Left colon (tissue), 2 donors: ENCODE results near the gene GAL3ST1. TPM values are rescaled to one million over a fixed set of nuclear protein-coding genes. Genes with fewer than 3 reads are reported as not detected.
A peak's percentile ranks its signal among the peaks of the same experiment; 100 is the strongest.
"Not testable (repeated sequence)": the region's sequence is repeated elsewhere in the genome, so short reads cannot be mapped to it uniquely, and the experiment has no call there.

ENCODE experiments used
- ATAC-seq: fragments of 200-7000 bp; cut with Tn5 transposase; one replicate; pipeline ENCODE4 v1.9.1; 2020; ENCODE audit warnings: mild to moderate bottlenecking, moderate library complexity
- DNase-seq, 2 donors: peaks; one replicate each; pipeline ENCODE4 v3.0.0-alpha.2; 2020
- intact Hi-C, 2 donors: fragments of 100-400 bp; cut with DNase I in 1 of 2; cut with micrococcal nuclease in 1 of 2; formaldehyde crosslinking; loops; one replicate each; pipeline versions ENCODE4 v1.11.2 to v1.14.0; 2022; cut with DNase I, micrococcal nuclease
- total RNA-seq, 2 donors: library from RNA; stranded (reverse); fragmentation: NEBNext Ultra II Directional; extraction: Animal tissue kit (Norgen Biotek cat#: 25700); gene quantifications; one replicate each; pipeline ENCODE4 v1.2.1, GENCODE V29; 2021
- donor health status: DM: no; HTN: no; CAD: no.
- donor health status: DM: yes; HTN: yes; CAD: no.

GAL3ST1 gene
- total RNA-seq, 2 donors from 2014 or later: 12.1 to 17.4 TPM

DNA sequence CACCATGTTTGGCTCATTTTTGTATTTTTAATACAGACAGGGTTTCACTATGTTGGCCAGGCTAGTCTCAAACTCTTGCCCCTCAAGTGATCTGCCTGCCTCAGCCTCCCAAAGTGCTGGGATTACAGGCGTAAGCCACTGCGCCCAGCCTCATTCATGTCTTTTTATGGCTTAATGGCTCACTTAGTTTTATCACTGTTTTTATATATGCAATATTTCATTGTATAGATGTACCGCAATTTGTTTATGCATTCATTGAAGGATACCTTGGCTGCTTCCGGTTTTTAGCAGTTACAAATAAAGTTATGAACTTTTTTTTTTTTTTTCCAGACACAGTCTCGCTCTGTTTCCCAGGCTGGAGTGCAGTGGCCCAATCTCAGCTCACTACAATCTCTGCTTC, 27.0 kb upstream of the GAL3ST1 start:
- ATAC-seq: peak; percentile 81
- DNase-seq: no peak
- intact Hi-C loops: no loop called here

DNA sequence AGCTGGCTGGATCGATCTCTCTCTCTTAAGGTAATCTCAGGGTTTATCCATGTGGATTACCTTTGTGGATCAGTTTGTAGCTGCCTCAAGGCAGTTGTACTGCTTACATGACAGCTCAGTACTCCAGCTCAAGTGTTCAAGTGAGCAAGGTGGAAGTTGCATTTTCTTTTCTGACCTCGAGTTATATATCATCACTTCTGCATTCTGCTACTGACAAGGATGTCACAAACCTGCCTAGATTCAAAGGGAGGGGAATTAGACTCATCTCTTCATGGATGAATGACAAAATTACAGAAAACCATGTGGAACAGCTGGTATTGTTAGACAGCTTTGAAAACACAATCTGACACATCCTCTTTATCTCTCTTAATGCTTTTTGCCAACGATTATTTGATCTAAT, 26.5 kb upstream of the GAL3ST1 start:
- intact Hi-C loops: no loop called here
- no peak for ATAC-seq

DNA sequence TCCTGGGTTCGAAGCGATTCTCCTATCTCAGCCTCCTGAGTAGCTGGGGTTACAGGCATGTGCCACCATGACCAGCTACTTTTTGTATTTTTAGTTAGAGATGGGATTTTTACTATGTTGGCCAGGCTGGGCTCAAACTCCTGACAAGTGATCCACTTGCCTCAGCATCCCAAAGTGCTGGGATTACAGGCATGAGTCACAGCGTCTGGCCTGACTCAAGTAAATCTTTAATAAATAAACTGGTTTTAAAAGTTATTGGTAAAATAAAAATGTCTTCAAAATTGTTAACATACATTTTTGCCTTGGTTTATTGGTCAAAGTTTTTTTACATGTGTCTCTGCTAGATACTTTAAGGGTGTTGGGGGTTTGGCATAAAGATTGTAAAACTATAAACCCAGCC, 24.5 kb upstream of the GAL3ST1 start:
- DNase-seq (no peak), ATAC-seq (no peak)
- intact Hi-C loops: no loop called here

More for the DNA sequence above, 26.5 kb upstream of the GAL3ST1 start:
- DNase-seq: no peak

DNA sequence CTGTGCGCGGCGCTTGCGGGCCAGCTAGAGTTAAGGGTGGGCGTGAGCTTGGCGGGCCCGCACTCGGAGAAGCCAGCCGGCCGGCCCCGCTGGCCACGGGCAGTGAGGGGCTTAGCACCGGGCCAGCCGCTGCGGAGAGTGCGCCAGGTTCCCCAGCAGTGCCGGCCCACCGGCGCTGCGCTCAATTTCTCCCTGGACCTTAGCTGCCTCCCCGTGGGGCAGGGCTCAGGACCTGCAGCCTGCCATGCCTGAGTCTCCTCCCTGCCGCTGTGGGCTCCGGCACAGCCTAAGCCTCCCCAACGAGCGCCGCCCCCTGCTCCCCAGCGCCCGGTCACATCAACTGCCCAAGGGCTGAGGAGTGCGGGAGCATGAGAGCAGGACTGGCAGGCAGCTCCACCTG, 22.4 kb upstream of the GAL3ST1 start:
- no peak for ATAC-seq
- intact Hi-C loops: no loop called here

DNA sequence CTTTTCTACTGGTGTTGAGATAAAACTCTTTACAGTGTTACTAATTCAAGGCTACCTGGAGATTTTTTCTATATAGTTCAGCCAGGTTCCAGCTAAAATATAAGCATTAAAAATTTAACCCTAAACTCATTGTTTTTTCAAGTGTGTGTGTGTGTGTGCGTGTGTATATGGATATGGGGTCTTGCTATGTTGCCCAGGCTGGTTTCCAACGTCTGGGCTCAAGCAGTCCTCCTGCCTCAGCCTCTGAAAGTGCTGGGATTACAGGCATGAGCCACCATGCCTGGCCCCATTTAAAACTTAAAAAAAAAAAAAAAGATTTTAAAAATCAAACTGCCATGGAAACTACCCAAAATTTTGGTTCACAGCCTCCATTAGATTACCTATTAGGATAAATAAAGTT, 21.7 kb upstream of the GAL3ST1 start:
- intact Hi-C loops: no loop called here
- DNase-seq (no peak), ATAC-seq (no peak)

More for the DNA sequence above, 22.4 kb upstream of the GAL3ST1 start:
- DNase-seq: no peak

DNA sequence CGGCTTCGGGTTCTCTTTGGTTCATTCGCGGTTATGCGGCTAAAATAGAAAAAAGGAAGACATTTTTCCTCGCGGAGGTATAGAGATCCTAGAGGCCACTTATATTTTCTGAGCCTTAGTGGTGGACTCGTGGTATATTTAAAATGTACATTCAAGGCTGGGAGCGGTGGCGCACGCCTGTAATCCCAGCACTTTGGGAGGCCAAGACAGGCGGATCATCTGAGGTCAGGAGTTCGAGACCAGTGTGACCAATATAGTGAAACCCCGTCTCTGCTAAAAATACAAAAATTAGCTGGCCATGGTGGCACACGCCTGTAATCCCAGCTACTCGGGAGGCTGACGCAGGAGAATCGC, 17.9 kb upstream of the GAL3ST1 start:
- intact Hi-C loops, ATAC-seq: not testable (repeated sequence)

DNA sequence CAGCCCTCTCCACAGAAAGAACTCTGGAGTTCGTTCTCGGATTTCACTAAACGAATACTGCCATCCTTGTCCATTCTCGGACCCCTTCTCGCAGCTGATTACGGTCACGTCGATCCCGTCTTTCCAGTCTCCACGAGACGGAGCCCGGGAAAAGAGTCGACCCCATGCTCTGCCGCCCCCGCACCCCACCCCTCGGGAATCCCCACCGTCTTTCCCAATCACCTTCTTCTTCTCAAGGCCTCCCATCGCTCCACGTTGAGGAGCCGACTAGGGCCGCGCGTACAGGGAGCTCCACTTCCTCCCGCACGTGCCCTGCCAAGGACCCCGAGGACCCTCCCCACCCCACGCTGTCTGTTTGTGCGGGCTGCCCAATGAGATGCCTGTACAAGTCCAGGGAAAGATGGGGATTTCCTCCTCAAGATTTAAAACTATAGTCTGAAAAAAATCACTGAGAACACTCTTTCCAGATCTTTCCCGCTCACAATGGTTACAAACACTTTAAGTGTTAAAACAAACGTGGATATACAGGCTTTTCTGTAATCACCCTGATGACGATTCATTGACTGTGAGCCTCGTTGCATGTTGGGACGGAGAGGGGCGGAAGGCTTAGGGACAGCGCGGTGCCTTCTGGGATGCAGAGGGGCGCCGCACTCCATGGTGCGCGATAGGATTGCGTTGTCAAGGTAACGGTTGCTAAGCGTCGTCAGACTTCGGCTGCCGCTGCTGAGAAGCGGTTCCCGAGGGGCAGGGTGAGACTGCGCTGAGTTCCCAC, 17.3 kb upstream of the GAL3ST1 start, which contains the start of gene PES1:
Gene PES1, minus strand, starts transcription at position 323 of the 772 bp plus-strand sequence. Its CDS starts 77 bp downstream, at position 246.
- intact Hi-C loops: no loop called here
- DNase-seq: peak; percentile 95 to 97

More for the DNA sequence above, 17.9 kb upstream of the GAL3ST1 start:
- not testable (repeated sequence) for DNase-seq

DNA sequence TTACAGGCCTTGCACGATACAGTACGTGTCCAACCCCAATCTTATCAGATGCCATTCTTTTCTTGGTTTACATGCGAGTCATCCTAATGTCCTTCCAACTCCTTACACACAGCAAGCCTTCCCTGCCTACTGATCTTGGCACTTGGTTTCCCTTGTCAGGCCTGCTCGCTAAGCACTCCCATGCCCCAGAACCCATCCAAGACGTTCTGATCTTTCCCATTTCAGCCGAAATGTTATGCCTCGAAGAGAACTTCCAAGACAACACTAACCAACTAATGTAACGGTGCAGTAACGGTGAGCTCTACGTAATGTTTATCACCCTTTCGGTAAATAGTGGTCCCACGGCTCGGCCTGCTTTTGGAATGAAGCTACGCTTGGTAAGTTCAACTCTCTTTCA, 16.7 kb upstream of the GAL3ST1 start:
- DNase-seq (no peak), ATAC-seq (no peak)
- intact Hi-C loops: no loop called here

More for the DNA sequence above, 17.3 kb upstream of the GAL3ST1 start, which contains the start of gene PES1:
- ATAC-seq: peak; percentile 99

DNA sequence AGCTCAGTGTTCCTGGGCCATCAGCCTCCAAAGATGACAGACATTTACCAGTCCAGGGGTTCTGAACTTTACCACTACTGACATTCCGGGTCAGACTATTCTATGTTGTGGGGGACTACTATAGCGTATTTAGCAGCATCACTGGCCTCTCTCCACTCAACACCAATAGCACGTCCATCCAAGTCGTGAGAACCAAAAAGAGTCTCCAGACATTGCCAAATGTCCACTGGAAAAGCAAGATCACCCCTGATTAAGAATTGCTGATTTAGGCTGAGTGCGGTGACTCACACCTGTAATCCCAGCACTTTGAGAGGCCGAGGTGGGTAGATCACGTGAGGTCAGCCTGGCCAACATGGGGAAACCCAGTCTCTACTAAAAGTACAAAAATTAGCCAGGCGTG, 11.9 kb upstream of the GAL3ST1 start:
- intact Hi-C loops: no loop called here
- no peak for ATAC-seq

DNA sequence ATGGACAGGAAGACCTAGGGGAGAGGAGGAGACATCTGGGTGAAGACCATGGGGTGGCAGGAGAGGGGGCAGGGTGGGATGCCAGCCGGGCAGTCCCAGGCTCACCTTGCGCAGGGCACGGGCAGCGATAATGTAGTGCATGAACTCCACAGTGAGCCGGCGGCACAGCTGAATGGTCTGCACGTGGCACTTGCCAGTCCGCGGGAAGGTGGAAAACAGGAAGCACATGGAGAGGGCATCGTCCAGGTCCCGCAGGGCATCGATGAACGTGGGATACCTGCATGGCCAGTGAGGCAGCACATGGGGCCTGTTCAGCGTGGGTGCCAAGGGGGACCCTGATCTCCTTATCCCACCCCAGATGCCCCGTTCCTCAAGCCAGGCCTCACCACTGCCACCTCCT, 10.0 kb upstream of the GAL3ST1 start:
- intact Hi-C loops: no loop called here
- ATAC-seq (no peak), DNase-seq (no peak)

More for the DNA sequence above, 11.9 kb upstream of the GAL3ST1 start:
- DNase-seq: no peak

DNA sequence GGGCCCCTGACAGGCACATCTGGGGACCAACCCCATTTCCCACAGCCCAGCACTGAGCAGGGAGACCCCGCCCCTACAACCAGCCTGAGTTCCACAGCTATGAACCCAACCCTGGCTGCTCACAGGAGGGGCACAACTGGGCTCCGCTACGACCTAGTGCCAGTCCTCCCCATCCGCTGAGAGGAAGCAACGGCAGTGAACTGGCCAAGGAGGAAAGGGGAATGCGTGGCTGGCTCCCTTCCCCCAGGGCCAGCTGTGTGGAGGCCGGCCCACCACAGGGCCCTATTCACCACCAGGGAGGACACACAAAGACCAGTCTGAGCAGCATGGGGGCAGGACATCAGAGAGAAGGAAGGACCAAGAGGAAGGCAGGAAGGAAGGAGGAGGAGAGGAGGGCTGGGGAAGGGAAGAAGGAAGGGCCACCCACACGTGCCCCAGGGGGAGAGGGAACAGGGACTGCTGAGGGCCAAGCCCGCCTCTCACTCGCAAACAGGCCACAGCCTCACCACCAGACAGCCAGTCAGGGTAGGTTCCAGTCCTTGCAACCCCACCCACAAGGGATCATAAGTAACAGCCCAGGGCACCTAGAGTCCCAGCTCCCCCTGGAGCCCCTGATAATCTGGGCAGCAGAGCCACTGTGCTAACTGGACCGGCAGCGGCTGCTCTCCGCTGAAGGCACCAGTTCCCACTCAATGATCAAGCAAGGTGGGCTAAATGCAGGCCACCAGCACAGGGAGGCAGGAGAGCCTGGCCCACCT, 8.5 kb upstream of the GAL3ST1 start:
- no peak for ATAC-seq
- intact Hi-C loops: no loop called here
- DNase-seq: no peak

DNA sequence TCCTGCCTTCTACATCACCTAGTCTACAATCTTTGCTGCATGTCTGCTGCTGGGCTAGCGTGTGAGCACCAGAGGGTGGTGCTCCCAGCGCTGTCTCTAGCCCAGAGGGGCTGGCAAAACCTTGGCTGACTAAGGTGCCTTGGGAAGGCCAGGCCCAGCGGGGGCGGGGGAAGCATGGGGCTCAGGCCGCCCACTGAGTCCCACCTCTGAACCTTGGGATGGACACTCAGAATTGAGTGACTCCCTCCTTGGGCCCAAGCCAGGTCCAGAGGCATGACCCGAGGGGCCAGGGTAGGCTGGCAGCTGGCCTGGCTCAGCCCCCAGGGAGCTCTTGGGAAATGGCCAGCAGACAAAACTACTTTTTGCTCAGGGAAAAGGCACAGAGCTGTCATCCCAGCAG, 7.6 kb upstream of the GAL3ST1 start:
- no peak for DNase-seq
- intact Hi-C loops: no loop called here
- no peak for ATAC-seq

DNA sequence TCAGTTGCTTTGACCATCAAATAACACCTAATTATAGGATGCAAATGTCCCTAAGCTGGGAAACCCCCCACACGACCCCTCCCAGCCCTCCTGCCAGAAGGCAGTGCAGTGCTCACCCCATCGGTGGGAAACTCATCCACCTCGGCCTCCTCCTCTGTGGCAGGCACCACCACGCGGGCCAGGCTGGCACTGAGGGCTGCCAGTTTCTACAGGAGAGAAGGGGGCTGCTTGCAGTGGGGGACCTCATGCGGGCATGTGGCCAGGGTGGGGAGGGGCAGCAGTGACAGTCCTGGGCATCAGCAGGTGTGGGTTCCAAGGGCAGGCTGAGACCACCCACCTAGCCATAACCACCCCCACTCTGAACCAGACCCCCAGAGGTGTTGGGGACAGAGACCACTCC, 6.4 kb upstream of the GAL3ST1 start:
- intact Hi-C loops: no loop called here
- DNase-seq (no peak), ATAC-seq (no peak)

DNA sequence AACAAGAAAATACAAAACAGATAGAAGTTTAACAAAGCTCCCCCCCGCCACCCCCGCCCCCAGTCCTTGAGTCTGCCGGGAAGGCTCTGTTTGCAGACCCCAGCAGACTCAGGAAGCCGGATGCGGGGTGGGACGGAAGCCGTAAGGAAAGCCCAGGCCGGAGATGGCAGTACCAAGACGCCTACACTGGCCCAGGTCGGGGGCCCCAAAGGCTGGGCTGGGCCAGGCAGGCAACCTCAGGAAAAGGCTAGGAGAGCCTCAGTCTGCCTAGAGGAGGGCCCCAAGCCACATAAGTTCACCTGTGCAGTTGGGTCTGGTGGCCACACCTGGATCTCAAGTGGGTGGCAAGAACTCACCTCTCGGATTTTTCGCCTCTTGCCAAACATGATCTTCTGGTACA, 4.0 kb upstream of the GAL3ST1 start:
- no peak for DNase-seq

DNA sequence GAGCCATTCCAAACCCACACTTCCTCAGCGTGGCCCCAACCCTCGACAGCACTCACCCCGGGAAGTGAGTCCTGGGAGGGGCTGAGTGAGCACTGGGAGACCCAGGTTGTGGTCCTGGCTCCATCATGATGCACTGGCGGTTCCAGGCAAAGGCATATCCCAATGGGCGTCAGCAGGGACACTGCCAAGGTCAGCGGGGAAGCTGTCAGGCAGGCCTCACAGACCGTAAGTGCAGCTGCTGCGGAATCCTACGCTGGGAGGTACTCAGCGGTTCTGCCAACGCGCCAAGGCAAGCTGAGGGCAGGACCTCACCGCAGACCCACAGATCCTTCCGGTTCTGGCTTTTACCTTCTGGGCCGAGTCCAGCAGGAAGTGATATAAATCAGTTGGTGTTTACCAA, 1.4 kb upstream of the GAL3ST1 start:
- no peak for ATAC-seq
- intact Hi-C loops: no loop called here
- peak; percentile 30 to 38 for DNase-seq

More for the DNA sequence above, 4.0 kb upstream of the GAL3ST1 start:
- intact Hi-C loops: no loop called here
- ATAC-seq: no peak

DNA sequence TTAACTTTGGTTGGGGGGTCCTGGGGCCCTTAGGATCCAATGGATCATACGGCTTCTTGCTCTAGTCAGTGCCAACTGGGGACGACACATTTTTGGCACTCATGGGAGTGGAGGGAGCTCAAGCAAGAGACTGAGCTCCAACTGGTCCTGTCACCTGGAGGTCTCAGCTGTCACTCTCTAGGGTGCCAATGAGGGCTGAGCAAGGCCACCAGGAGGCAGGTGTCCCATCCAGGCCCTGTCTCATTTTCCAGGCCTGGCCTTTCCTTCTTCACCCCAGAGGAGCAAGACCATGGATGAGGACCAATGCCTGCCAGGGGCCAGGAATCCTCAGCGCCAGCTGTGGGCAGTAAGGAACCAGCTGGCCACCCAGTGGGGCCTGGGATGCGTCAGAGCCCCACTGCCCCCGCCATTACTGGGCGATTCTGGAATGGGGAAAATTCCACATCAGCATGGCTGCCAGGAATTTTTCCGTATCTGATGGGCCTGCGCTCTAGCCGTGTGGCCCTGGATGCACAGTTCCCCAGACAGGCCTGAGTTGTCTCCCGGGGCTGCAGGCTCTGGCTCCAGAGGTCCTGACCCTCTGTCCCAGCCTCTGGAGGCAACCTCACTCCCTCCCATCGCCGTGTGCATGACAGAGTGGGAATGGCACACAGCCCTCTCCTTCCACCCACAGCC, 669 bp upstream of the GAL3ST1 start:
- ATAC-seq (no peak), DNase-seq (no peak)
- intact Hi-C loops: no loop called here

DNA sequence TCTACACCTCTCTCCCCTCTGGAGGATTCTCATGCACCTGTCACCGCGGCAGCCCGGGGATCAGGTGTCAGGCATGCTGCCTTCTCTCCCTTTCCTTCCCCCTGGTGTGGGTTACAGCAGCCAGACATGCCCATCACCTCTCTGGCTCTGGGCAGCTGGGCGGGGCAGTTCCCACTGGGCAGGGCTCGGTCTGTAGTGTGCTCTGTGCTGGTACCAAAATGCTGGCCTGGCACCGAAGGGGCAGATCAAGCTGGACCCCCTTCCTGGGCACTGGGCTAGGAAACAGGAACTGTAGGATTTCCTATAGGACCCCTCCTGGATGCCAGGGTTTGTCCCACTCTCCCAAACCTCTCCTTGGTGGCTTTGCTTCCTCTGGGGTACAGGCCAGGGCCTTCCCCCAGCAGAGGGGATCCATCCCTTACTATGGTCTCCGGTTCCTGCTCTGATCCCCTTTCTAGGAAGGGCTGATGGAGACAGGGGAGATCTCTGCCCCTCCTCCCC, 821 bp downstream of the GAL3ST1 start:
- peak; percentile 60 for ATAC-seq
- peak; percentile 54 to 60 for DNase-seq
- intact Hi-C loops: no loop called here

DNA sequence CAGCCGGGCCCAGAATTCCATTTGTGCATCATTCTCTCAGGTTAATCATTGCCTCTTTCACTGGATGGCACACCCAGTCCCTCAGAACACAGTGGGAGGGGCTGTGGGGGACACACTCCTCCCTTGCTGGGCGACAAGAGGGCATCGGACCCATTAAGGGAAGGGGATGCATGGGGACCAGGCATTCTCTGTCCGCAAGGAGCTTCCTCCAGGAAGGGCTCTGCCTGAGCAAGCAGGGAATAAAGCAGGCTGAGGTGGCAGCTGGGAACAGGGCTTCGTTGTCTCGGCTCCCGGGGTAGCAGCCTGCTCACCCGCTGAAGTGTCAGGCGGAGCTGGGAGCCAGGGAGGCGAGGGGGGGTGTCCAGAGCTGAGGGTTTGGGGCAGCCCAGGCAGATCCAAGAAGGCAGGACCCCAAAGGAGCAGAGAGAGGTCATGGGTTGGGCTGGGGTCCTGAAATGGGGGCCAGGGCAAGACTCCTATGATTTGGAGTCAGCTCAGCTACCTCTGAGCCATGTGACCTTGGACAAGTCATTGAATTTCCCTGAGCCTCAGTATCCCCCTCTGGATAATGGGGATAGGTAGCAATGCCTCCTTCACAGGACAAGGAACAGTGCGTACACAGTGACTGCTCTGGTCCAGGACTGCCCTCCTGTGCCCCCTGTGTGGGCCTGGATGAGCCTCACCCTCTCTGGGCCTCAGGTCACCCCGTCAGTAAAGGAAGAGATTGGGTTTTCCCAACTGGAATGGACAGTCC, 1.4 kb downstream of the GAL3ST1 start:
- DNase-seq (peak; percentile 66), ATAC-seq (peak; percentile 68)
- intact Hi-C loops: no loop called here

DNA sequence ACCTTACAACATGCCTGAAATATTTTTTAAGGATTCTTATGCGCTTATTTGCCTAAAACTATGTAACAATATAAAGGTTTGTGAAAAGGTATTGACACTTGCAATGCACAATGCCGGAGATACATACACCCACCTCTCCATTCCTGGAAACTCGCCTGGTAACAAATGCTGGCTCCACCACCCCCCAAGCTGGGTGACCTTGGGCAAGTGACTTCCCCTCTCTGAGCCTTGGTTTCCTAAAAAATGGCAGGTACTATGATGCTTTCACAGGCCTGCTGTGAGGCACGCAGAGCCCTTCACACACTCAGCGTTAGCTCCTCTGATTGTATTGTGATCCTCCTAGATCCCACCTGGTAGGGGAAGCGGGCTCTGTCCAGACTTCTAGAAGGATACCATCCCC, 2.3 kb downstream of the GAL3ST1 start:
- ATAC-seq: no peak
- intact Hi-C loops: no loop called here

More for the DNA sequence above, 2.3 kb downstream of the GAL3ST1 start:
- DNase-seq: no peak
